Measurements from ENCODE around the gene PPFIBP1. TPM values are rescaled to one million over a fixed set of nuclear protein-coding genes. Genes with fewer than 3 reads are reported as not detected.
A peak's percentile ranks its signal among the peaks of the same experiment; 100 is the strongest.

The PPFIBP1 gene
- total and polyA plus RNA-seq, 7 donors = 5.9 to 63.1 (median 28.3) TPM

GRCh38 chr12:27566159-27566558, 42.2 kb downstream of the PPFIBP1 start:
- H3K27me3 ChIP-seq (ENCODE audit: insufficient read depth in 3 of 3, low read length in 2 of 3) = no peaks in the 10 kb centered on the region
- H3K9me3 ChIP-seq = no peaks in the 10 kb centered on the region
- no peak overlapping the region for H3K4me3 ChIP-seq
- TF ChIP-seq, protein P1, sequence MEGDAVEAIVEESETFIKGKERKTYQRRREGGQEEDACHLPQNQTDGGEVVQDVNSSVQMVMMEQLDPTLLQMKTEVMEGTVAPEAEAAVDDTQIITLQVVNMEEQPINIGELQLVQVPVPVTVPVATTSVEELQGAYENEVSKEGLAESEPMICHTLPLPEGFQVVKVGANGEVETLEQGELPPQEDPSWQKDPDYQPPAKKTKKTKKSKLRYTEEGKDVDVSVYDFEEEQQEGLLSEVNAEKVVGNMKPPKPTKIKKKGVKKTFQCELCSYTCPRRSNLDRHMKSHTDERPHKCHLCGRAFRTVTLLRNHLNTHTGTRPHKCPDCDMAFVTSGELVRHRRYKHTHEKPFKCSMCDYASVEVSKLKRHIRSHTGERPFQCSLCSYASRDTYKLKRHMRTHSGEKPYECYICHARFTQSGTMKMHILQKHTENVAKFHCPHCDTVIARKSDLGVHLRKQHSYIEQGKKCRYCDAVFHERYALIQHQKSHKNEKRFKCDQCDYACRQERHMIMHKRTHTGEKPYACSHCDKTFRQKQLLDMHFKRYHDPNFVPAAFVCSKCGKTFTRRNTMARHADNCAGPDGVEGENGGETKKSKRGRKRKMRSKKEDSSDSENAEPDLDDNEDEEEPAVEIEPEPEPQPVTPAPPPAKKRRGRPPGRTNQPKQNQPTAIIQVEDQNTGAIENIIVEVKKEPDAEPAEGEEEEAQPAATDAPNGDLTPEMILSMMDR (IDR thresholded peaks at IDR 0.05) = peak; percentile 23
- 81 to 86% (median 84%) methylated on average over 2 of the region's 2 CpGs for WGBS, 3 donors
- intact Hi-C loops (cut with DNase I) = loop anchor here (5.0 kb wide), 2 partner anchors 44 to 129 kb away; partner anchors contain the start of gene PPFIBP1 (in 1 of the 2)
- no peak overlapping the region for H3K27ac ChIP-seq
- ATAC-seq = peak in 2 of 4 donors; percentile 42 to 53
- H3K36me3 ChIP-seq (ENCODE audit: insufficient read depth in 1 of 2, low read depth in 1 of 2) = no peaks in the 10 kb centered on the region
- peaks cover 19% of the 10 kb centered on the region for H3K4me1 ChIP-seq
- no peak for DNase-seq

GRCh38 chr12:27566626-27567025, 42.6 kb downstream of the PPFIBP1 start:
- Histone ChIP-seq H3K4me3 (no peak overlapping the region), H3K27ac (no peak overlapping the region), H3K27me3 (ENCODE audit: insufficient read depth in 3 of 3, low read length in 2 of 3) (no peaks in the 10 kb centered on the region), H3K36me3 (ENCODE audit: insufficient read depth in 1 of 2, low read depth in 1 of 2) (no peaks in the 10 kb centered on the region), H3K9me3 (no peaks in the 10 kb centered on the region), H3K4me1 (peaks cover 16% of the 10 kb centered on the region)
- WGBS, 3 donors = 60 to 66% (median 63%) methylated on average over 2 of the region's 2 CpGs
- intact Hi-C loops (cut with DNase I) = loop anchor here (5.0 kb wide), 2 partner anchors 44 to 129 kb away; partner anchors contain the start of gene PPFIBP1 (in 1 of the 2)
- DNase-seq (no peak), ATAC-seq (no peak)
- TF ChIP-seq, protein P1 (IDR thresholded peaks at IDR 0.05) = no peak

DNA sequence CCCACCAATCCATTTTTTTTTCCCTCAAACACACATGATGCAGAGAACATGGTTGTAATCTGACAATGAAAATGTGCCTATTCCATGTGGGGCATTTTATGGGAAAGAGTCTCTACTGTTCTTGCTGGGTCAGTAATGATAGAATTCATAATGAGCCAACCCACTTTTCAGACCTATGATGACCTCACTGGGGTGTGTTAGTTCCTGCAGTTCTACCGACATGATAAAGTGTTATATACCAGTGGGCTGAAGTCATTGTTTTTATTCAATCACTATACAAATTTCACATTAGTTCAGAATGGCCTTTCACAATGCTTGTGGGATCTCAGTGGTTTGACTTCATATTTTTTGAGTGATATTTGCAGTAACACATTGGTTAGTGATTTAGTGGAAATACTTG, 47.5 kb downstream of the PPFIBP1 start:
- Histone ChIP-seq H3K36me3 (ENCODE audit: insufficient read depth in 1 of 2, low read depth in 1 of 2) (no peaks in the 10 kb centered on the region), H3K9me3 (no peaks in the 10 kb centered on the region), H3K27ac (no peak overlapping the region), H3K4me3 (no peak overlapping the region), H3K4me1 (peaks cover 19% of the 10 kb centered on the region), H3K27me3 (ENCODE audit: insufficient read depth in 3 of 3, low read length in 2 of 3) (no peaks in the 10 kb centered on the region)
- DNase-seq = no peak
- 40 to 59% (median 45%) methylated on average over 1 of the region's 1 CpG for WGBS, 3 donors
- no peak for ATAC-seq
- intact Hi-C loops (cut with DNase I) = no loop called here
- TF ChIP-seq, protein P1 (IDR thresholded peaks at IDR 0.05) = no peak

GRCh38 chr12:27572486-27573255, 48.7 kb downstream of the PPFIBP1 start:
- Histone ChIP-seq H3K4me3 (no peak overlapping the region), H3K27me3 (ENCODE audit: insufficient read depth in 3 of 3, low read length in 2 of 3) (no peaks in the 10 kb centered on the region), H3K9me3 (no peaks in the 10 kb centered on the region), H3K36me3 (ENCODE audit: insufficient read depth in 1 of 2, low read depth in 1 of 2) (no peaks in the 10 kb centered on the region), H3K4me1 (peaks cover 19% of the 10 kb centered on the region), H3K27ac (no peak overlapping the region)
- whole genome bisulfite sequencing, 3 donors = 64 to 78% (median 72%) methylated on average over 2 of the region's 2 CpGs
- intact Hi-C loops (cut with DNase I) = no loop called here
- DNase-seq = no peak
- TF ChIP-seq, protein P1 (IDR thresholded peaks at IDR 0.05) = no peak
- no peak for ATAC-seq

All from psoas muscle (tissue), 8 donors.